Measurements from ENCODE around the gene HDAC11.

GRCh38 chr3:13513913-13514517, 33.9 kb downstream of the HDAC11 start:
- TF ChIP-seq POLR2AphosphoS5 (IDR thresholded peaks at IDR 0.05) (no peak), CTCF (IDR thresholded peaks at IDR 0.05) (no peak)
